Endodermal cell (in vitro differentiated cells): ENCODE data around the gene MDH1B. TPM values are rescaled to one million over a fixed set of nuclear protein-coding genes. Genes with fewer than 3 reads are reported as not detected.

ENCODE experiments used
- DNase-seq: peaks from one replicate; pipeline ENCODE4 v3.0.0-alpha.2; 2017
- H3K27ac ChIP-seq: 2 replicates; pipeline ENCODE4 v1.5.1; 2013; ENCODE audit warnings: mild to moderate bottlenecking, low read depth, low read length, moderate library complexity
- H3K27me3 ChIP-seq: 2 replicates; pipeline ENCODE4 v1.6.1; 2013; ENCODE audit warnings: mild to moderate bottlenecking, low read length, moderate library complexity; ENCODE audit not compliant: insufficient read depth, control insufficient read depth, poor library complexity, severe bottlenecking
- H3K36me3 ChIP-seq: 2 replicates; pipeline ENCODE4 v1.7.0; 2013; ENCODE audit warnings: mild to moderate bottlenecking, low read length, moderate library complexity; ENCODE audit not compliant: control insufficient read depth, insufficient read depth
- H3K4me1 ChIP-seq: one replicate; pipeline ENCODE4 v1.7.0; 2013; ENCODE audit warnings: low read length; ENCODE audit not compliant: control insufficient read depth, insufficient read depth
- H3K4me3 ChIP-seq: 2 replicates; pipeline ENCODE4 v1.5.1; 2013; ENCODE audit warnings: mild to moderate bottlenecking, low read length, moderate library complexity
- H3K9ac ChIP-seq: 2 replicates; pipeline ENCODE4 v1.6.1; 2013; ENCODE audit warnings: mild to moderate bottlenecking, low read length, moderate library complexity; ENCODE audit not compliant: poor library complexity, severe bottlenecking; ENCODE audit errors: extremely low read depth
- H3K9me3 ChIP-seq: 2 replicates; pipeline ENCODE4 v1.6.1; 2013; ENCODE audit warnings: mild to moderate bottlenecking, low read length, moderate library complexity; ENCODE audit not compliant: control insufficient read depth
- H3K27ac Mint-ChIP-seq: 2 replicates; pipeline ENCODE4 v1.8.0; 2020; ENCODE audit warnings: mixed read lengths
- H3K27me3 Mint-ChIP-seq: 2 replicates; pipeline ENCODE4 v1.8.0; 2021; ENCODE audit warnings: mild to moderate bottlenecking, mixed read lengths; ENCODE audit not compliant: insufficient read depth
- H3K36me3 Mint-ChIP-seq: 2 replicates; pipeline ENCODE4 v1.8.0; 2020; ENCODE audit warnings: low read depth, mixed read lengths
- H3K4me1 Mint-ChIP-seq: 2 replicates; pipeline ENCODE4 v1.8.0; 2020; ENCODE audit warnings: mixed read lengths
- H3K4me3 Mint-ChIP-seq: 2 replicates; pipeline ENCODE4 v1.8.0; 2020; ENCODE audit warnings: mild to moderate bottlenecking, moderate library complexity, mixed read lengths
- H3K9me3 Mint-ChIP-seq: 2 replicates; pipeline ENCODE4 v1.8.0; 2020; ENCODE audit warnings: mild to moderate bottlenecking, mixed read lengths
- CTCF ChIP-seq: fragments of 200-600 bp; sonication (generic); conservative IDR thresholded peaks from 2 replicates; pipeline ENCODE4 v1.5.0; 2021; ENCODE audit warnings: antibody characterized with exemption, mild to moderate bottlenecking
- WGBS, 2 experiments: methylation state at CpG; one replicate each; pipeline versions ENCODE4 v1.1.5 to v1.1.7; 2013; ENCODE audit warnings: missing lambda C conversion rate in 2 of 2, mixed read lengths in 1 of 2; ENCODE audit not compliant: insufficient coverage in 1 of 2, insufficient read length in 1 of 2; 5-methylcytosine and 5-hydroxymethylcytosine counted together
- total RNA-seq, 2 donors: library from RNA; stranded (reverse); fragmentation: NEBNext Ultra II Directional in 1 of 2; extraction: Animal tissue kit (Norgen Biotek cat#: 25700) in 1 of 2; gene quantifications; 2 replicates in 1 of 2; 3 replicates in 1 of 2; pipeline ENCODE4 v1.2.1, GENCODE V29; 2021

Gene MDH1B
- total RNA-seq, 2 donors from 2014 or later: 1.5 to 2.9 TPM

GRCh38 chr2:206801418-206802189 is 36.5 kb upstream of the MDH1B start:
- Mint-ChIP-seq H3K27me3 (no peaks in the 10 kb centered on the region), H3K36me3 (peaks cover 11% of the 10 kb centered on the region), H3K4me1 (peaks cover 39% of the 10 kb centered on the region), H3K4me3 (no peak overlapping the region), H3K27ac (peak overlapping the region; percentile 8), H3K9me3 (no peaks in the 10 kb centered on the region)
- DNase-seq: no peak
- Histone ChIP-seq H3K4me1 (no peaks in the 10 kb centered on the region), H3K27me3 (no peaks in the 10 kb centered on the region), H3K9ac (no peak overlapping the region), H3K36me3 (peaks cover 4% of the 10 kb centered on the region), H3K9me3 (no peaks in the 10 kb centered on the region), H3K27ac (no peak overlapping the region), H3K4me3 (no peak overlapping the region)
- no peak for TF ChIP-seq CTCF
- 84 to 85% methylated on average over 7 to 8 of the region's 9 CpGs for WGBS, 2 experiments

- Histone ChIP-seq H3K4me1 (no peaks in the 10 kb centered on the region), H3K27ac (no peak overlapping the region), H3K9me3 (no peaks in the 10 kb centered on the region), H3K36me3 (peaks cover 4% of the 10 kb centered on the region), H3K9ac (no peak overlapping the region), H3K4me3 (no peak overlapping the region), H3K27me3 (no peaks in the 10 kb centered on the region)
- DNase-seq: peak; percentile 87
- Mint-ChIP-seq H3K4me3 (no peak overlapping the region), H3K27ac (peak overlapping the region; percentile 84), H3K9me3 (no peaks in the 10 kb centered on the region), H3K4me1 (peaks cover 30% of the 10 kb centered on the region), H3K27me3 (no peaks in the 10 kb centered on the region), H3K36me3 (peaks cover 5% of the 10 kb centered on the region)
- TF ChIP-seq CTCF: peak; percentile 87
- WGBS, 2 experiments: 47 to 61% methylated on average over 8 to 12 of the region's 12 CpGs
Measured at GRCh38 chr2:206800506-206801417, 35.6 kb upstream of the MDH1B start.

GRCh38 chr2:206799083-206799482 is 34.0 kb upstream of the MDH1B start:
- peaks cover 8% of the 10 kb centered on the region for H3K36me3 ChIP-seq
- no peaks in the 10 kb centered on the region for H3K4me1 ChIP-seq
- H3K27me3 ChIP-seq: no peaks in the 10 kb centered on the region
- no peaks in the 10 kb centered on the region for H3K9me3 ChIP-seq
- H3K36me3 Mint-ChIP-seq: peaks cover 8% of the 10 kb centered on the region
- H3K27me3 Mint-ChIP-seq: no peaks in the 10 kb centered on the region
- TF ChIP-seq CTCF: no peak
- H3K4me1 Mint-ChIP-seq: peaks cover 21% of the 10 kb centered on the region
- WGBS, 2 experiments: 84 to 91% methylated on average over 3 of the region's 3 CpGs
- H3K27ac Mint-ChIP-seq: no peak overlapping the region
- H3K4me3 ChIP-seq: no peak overlapping the region
- H3K27ac ChIP-seq: no peak overlapping the region
- no peaks in the 10 kb centered on the region for H3K9me3 Mint-ChIP-seq
- H3K4me3 Mint-ChIP-seq: no peak overlapping the region
- H3K9ac ChIP-seq: no peak overlapping the region
- no peak for DNase-seq
